Fibroblast of skin of back (primary cell): Measurements from ENCODE around the gene SSR2.
A peak's percentile ranks its signal among the peaks of the same experiment; 100 is the strongest.
"Not testable (repeated sequence)": the region's sequence is repeated elsewhere in the genome, so short reads cannot be mapped to it uniquely, and the experiment has no call there.

Experiments
- DNase-seq: peaks from one replicate; pipeline ENCODE4 v3.0.0-alpha.2; 2013

Gene SSR2

DNA sequence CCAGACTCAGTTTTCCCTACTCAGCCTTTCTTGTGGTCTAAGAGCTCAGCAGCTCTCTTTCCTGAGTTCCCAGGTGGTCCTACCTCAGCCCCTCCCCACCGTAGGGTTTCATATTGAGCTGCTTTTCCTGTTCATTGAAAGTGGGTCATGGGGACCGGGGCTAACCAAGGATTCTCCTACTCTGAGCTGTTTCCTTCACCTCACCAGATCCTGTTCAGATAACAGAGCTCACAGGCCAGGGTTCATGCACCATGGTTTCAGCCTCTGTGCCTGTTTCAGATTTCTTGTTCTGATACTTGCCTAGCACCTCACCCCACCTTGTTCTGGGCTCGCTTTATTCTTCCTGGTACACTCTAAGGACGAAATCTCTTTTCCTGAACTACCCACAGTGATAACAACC is 24.3 kb upstream of the SSR2 start:
- no peak for DNase-seq

DNA sequence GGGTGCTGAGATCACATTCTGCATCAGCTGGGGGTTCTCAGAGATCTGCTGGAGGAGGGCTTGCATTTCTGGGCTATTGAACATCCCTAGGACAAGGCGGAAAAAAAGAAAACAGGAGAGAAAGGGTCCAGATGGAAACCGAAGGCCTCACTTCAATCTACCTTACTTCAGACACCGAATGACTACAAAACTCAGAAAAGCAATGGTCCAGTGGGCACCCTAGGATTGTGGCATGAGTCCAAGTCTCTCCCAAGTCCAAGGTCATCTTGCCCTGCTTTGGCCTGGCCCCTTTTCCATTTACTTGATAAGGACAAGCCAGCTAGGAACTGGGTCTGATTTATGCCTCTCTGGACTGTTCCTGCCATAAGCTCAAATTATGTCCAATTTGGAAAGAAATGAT is 22.1 kb upstream of the SSR2 start:
- DNase-seq = no peak

DNA sequence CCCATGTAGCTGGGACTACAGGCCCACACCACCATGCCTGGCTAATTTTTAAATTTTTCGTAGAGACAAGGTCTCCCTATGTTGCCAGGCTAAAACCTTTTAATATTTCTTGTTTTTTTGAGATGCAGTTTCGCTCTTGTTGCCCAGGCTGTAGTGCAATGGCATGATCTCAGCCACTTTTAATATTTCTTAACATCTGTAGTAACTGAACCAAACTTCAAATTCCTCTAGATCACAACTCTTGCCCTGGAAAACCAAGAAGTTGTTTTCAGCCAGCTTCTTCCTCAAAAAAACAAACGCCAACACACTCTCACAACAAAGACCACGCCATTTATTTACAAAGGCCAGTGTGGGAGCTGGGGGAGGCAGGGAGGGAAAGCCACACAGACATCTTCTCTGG is 14.2 kb upstream of the SSR2 start:
- not testable (repeated sequence) for DNase-seq

DNA sequence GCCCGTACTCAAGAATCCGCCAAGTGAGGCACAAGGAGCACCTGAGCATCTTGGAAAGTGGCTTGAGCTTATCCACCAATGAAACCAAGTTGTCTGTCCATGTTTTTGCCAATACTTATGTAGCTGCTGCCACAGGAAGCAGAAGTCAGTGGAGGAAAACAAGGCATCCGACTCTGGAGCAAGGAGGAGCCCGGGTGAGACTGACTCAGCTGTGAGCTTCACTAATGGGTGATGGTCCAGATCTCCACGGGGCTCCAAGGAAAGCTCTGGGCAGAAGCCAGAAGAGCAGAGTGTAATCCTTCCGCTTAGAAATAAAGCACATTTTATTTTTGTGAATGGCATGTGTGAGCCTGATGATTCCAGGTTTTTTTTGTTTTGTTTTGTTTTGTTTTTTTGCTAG is 12.3 kb upstream of the SSR2 start:
- peak; percentile 60 for DNase-seq

DNA sequence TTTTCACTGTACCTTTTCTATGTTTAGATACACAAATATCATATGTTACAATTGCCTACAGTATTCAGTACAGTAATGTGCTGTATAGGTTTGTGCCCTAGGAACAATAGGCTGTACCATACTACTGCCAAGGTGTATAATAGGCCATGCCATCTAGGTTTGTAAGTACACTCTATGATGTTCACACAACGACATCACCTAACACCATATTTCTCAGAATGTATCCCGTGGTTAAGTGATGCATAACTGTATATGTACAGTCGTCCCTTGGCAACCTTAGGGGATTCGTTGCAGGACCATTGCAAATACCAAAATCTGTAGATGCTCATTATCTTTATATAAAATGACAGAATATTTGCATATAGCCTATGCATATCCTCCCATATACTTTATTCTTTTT is 5.8 kb upstream of the SSR2 start:
- no peak for DNase-seq

DNA sequence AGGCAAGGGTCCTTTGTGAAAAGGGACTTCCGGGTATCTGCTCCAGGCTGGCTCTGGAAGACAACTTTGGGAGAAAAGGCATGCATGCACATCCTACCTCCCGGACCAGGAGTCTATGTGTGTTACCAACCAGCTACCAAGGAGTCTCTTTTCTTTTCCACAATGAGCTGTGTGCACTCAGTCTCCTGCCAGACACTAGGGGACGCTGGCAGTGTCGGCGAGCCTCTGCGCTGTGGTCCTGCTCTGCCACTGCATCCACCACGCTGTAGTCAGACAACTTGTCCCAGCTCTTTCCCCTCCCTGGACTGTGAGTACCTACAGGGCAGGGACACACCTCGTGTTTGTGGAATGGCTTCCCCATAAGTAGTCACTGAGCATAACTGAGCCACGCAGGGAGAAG is 5.1 kb upstream of the SSR2 start:
- peak; percentile 44 for DNase-seq

DNA sequence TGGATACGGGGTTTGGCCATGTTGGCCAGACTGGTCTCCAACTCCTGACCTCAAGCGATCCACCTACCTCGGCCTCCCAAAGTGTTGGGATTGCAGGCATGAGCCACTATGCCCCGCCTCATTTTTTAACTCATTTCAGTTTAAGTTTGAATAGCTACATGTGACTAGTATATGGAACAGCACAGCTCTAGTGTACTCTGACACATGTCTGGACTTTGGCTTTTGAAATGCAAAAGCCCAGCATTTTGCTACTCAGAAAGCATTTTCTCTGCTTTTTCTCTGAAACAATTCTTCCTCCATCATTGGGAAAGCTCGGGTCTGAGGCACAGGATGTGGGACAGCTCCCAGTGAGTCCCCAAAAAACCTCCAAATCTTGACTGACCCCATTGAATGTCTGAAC is 4.0 kb upstream of the SSR2 start:
- DNase-seq = no peak

DNA sequence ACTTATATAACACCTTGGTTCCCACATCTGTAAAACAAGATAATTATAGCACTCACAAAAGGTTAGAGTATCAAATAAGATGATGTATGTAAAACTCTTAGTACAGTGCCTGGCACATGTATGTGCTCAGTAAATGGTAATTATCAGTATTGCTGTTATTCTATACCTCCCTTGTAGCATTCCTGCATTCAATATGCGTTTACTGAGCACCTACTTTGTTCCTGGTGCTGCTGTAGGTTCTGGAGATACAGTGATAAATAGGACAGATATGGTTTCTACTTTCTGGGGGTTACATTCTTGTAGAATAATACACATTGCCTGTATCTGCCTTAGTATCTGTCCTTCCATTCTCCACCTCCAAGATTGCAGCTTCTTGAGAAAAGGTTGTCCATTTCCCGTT is 1.2 kb upstream of the SSR2 start:
- DNase-seq = no peak

DNA sequence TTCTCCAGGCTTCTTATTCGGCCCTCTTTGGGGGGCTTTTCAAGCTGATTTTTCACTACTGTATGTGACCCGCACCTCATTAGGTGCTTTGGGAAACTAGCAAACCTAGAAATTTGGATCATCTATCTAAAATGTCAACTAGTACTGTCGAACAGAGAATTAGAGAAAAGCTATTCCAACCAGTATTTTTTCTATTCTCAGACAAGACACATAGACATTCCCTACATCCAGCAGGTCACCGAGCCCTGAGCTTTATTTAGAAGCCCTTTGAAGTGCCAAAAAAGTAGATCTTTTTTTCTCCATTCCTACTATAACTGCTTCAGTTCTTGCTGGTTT is 310 bp upstream of the SSR2 start:
- no peak for DNase-seq

DNA sequence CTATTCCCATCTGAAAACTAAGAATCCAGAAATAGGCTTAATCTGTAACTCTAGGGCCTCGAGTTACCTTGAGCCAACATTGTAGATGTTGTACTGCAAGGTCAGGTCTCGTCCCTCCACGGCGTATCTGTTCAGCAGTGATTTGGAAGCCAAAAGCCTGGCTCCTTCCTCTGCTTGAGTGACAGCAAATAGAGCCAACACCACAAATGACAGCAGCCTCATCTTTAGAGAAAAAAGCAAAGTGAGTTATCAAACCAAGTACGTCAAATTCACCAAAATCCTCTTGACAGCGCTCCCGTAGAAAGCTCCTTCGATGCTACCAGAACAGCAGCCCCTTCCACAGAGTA is 832 bp downstream of the SSR2 start:
- DNase-seq = no peak

DNA sequence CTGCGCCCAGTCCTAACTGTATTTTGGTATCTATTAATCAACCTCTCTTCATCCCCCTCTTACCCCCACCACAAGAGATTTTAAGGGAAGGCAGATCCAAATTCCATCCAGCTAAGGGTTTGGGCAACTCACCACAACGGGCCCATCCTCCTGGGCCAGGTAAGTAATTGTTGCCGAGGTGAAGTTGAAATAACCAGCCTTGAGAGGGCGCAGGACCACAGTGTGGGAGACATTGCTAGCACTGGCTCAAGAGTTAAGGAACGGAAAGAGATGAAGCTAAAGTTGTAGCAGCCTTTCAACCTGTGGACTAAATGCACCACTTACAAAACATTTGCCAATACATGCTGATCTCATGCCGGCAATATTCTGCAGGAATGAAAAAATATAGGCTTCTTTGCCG is 5.9 kb downstream of the SSR2 start:
- no peak for DNase-seq

DNA sequence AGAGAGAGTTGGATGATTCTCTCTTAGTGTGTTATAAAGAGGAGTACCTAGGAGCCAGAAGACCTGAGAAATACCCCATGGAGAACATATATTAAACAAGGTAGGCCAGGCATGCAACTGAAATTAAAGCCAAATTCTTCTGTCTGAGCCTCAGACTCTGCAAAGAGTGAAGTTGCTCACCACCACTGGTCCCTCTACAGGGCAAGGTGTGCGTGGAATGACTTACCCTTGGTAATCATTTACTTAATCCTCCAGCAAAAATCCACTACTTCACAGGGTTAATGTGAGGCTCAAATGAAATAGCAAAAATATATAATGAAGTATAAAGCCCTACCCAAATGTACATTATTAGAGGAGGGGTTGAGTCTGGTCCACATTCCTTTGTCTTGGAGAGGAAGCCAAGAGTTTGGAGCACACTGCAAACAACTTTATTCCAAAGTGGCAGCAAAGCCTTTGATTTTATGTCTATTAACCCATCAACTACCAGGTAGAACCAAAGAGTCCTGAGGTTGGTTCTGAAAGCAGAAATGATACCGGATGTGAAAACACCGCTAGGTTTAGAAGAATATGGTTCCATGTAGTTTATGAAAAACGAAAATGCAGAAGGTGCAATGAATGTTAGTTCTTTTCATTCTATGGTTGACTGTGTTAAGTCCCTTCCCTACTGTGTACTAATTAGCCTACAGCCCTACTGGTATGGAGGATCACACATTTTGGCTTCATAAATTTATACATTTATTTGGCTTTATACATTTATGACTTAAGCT is 8.5 kb downstream of the SSR2 start:
- no peak for DNase-seq

DNA sequence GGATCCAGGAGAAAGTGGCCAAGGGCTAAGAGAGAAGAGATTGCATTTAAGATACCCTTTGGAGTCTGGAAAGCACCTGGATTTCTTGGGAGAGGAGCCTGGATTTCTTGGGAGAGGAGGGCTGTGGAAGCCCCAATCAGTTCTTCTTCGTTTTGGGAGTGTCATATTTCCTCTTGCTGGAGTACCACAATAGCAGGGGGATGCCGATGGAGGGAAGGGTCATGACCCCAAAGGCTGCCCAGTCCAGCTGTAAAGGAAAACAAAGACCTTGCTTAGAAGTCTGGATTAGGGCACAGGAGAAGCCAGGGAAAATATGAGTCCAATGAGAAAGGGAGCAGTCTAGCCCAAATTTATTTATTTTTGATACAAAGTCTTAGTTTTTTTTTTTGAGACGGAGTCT is 11.3 kb downstream of the SSR2 start:
- no peak for DNase-seq

DNA sequence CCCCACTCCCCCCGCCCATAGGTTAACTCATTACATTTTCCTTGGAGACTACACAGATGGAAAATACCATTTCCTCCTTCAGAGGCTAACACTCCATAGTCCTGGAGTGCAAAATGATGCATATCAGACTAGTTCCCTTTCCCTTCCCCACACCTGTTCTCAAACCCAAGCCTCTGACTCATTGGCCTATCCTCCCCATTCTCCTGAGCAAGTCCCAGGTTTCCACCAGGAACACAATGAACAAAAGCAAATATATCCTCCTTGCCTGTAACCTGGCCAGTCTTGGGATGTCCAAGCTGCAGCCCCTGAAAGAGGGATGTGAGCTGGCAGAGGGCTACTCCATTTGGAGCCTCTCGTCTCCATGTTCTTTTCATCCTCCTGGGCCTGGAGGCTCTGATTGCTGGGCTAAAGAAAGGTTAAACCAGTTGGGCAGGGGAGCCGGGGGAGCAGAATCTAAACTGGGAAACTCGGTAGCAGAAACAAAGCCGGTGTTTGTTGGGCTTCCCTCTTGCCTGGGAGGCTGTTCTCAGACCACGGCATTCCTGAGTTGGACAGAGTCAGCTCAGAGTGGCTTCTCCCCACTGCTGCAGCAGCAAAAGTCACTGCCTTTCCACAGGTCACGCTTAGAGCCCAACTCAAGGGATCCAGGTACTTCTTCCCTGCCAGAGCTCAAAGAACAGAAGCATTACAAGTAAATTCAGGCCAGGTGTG is 13.9 kb downstream of the SSR2 start:
- no peak for DNase-seq

DNA sequence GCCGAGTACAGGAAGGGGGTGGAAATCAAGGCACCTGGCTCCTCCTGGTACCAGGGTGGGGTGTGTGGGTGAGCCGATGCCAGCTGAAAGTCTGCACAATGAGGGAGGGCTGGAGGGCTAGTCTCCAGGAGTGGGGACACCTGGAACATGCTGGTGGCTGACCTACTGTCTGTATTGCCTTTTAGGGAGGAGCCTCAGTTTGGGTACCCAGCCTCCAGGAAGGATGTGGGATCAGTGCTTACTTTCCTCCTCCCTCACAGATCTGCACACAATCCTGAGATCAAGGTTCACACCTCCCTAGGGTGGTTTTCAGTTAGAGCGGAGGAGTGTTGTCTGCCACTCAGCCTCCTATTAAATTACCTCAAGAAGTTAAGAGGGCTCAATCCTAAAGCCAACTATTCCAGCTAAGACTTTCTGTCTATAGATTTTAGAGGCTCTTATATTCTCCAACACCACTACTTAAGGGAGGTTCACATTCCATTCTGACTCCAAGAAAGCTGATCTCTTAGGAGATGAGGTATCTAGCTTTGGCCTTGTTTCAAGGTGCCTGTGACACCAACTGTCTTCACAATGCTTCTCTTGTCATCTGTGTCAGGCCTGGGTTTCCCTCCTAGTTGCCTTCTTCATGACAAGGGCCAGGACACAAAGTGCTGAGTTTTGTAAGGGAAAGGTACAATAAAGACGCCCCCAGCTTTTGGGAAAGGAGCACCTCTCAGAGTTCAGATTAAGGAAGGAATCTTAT is 15.7 kb downstream of the SSR2 start:
- DNase-seq = no peak

DNA sequence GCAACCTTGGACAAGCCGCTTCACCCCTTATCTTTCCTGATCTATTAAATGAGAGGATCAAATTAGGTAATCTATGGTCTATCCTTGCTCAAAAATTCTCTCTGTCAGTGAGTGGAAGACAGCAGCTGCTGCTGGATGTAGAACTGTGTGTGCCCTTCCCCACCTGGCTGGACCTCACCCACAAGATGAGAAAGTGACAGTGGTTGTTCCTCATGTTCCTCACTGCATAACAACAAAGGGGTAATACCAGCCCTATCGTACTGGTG is 16.9 kb downstream of the SSR2 start:
- DNase-seq = no peak

DNA sequence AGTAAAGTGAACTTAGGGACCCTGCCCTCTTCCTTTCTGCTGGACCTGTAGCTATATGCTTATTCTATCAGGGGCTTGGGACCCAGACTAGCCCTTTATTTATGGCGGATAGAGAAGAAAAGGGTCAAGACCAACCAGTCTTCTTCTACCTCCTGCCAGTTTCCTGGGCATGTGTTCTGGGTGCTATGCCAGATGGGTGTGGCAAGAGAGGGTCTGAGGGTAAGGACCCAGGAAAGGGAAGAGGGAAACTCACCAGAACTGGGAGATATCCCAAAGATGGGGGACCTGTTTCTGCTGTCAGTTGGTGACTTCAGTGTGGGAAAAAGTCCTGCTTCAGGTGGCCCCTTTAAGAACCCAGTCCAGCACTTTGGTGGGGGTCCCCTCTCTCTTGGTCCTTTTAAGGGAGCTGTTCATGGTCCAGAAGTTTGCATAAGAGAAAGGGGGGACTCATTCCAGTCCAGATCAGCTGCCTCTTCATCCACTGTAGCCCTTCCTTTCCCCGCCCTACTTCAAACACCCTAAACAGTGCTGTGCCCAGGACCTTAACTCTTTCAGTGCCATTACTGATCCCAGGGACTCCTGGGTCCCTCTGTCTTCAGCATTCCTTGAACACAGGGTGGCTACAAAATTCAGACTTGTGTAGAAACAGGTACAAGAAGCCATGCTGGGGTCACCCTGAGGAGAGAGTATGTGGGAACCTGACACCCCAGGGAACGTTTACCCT is 18.4 kb downstream of the SSR2 start:
- DNase-seq = no peak

DNA sequence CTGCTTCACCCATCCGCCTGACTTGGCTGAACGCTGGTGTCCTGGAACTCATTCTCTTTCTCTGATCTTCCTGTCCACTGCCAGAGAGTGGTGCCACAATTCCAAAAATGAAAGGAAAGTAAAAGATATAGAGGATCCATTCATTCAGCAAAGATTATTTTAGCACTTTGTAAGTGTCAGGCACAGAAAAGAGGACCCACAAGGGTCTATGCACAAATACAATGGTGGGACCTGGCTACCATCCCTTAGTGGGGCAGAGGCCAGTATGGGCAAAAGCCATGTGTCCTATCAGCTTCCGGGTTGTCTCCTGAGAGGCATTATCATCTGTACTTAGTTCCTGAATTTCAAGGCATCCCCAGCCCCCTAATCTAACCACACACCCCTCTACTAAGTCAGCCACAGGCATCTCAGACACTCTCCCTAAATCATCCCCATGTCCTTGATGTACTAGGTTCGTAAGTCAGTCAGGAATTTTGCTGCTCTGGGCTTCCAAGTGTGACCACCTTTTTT is 19.0 kb downstream of the SSR2 start:
- no peak for DNase-seq

DNA sequence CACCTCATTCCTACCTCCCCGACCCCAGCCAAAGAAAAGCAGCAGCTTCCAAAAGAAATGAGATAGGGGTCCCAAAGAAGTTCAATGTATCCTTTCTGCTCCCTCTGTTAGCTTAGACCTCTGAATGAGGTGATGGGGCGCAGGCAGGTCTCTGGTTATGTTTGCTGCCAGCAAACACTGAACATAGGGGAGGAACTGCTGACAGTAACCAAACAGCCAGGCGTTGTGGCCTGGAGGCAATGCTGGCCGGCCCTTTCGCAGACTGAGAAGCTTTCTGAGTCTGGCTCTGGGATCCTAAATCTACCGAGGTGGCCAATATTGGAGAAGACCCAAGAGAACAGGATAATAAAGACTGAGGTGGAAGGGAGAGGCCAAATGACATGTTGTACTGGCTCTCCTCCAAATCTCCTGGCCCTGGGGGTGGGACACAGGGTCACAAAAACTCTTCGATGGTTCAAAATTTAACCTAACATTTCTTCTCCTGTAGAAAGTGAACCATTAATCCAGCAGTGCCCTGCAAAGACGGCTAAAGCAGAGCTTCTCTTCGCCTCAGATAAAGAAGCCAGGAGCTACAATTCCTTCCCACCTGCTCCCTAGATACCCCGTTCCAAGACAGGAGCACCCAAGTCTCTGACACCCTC is 19.6 kb downstream of the SSR2 start:
- no peak for DNase-seq

DNA sequence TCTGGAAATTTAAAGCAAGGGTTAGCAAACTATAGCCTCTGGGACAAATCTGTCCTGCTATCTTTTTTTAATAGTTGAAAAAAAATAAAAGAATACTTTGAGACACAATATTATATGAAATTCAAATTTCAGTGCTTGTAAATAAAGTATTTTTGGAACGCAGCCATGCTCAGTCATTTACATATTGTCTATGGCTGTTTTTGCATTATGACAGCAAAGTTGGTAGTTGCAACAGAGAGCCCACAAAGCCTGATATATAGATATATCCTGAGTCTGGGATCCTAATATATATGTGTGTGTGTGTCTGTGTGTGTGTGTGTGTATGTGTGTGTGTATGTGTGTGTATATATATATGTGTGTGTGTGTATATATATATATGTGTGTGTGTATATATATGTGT is 20.8 kb downstream of the SSR2 start:
- no peak for DNase-seq

DNA sequence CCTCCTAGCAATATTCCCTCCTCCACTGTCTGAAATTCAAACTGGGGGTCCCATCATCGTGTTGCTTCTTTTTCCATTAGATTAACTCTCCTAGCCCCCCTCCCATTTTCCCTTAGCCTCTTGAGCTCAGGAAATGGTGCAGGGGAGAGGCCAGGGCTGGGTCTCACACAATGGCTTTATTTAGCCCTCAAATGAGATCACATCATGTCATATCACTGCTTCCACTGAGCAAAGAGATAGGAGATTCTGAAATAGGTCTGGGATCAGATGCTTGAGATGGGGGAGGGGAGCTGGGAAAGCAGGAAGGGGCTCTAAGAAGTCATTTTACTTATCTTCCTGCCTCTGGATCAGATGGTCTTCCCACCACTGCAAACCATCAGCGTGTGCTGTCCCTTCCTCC is 24.6 kb downstream of the SSR2 start:
- DNase-seq = no peak

DNA sequence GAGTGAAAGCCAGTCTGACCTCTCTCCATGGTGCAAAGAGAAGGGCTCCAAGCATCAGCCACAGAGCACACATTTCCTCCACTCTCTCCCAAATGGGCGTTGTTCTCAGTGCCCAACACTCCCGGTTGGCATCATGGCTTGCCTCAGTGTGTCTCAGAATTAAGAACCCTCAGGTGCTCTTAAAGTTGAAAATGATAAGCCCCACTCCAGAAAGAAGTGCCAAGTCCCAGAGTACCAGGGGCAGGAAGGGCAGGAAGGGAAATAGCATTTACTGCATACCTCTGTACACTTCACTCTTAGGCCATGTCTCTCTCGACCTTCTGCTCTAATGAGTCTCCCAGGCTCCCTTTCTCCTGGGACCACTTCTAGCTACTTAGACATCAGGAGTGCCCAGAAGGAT is 27.2 kb downstream of the SSR2 start:
- DNase-seq = no peak
